Testis (tissue), 3 donors: ENCODE results near the gene HSPB2. TPM values are rescaled to one million over a fixed set of nuclear protein-coding genes. Genes with fewer than 3 reads are reported as not detected.

Experiments used
- DNase-seq: peaks from one replicate; pipeline ENCODE4 v3.0.0-alpha.2; 2019
- H3K27ac ChIP-seq, 2 donors: fragments of 200-600 bp; sonication (generic); one replicate each; pipeline ENCODE4 v1.5.1; 2019
- H3K27me3 ChIP-seq: fragments of 200-600 bp; sonication (generic); one replicate; pipeline ENCODE4 v1.5.1; 2019
- H3K36me3 ChIP-seq: fragments of 200-600 bp; sonication (generic); one replicate; pipeline ENCODE4 v1.5.1; 2017; ENCODE audit warnings: low read depth; ENCODE audit errors: missing control alignments
- H3K4me1 ChIP-seq: fragments of 200-600 bp; sonication (generic); one replicate; pipeline ENCODE4 v1.5.1; 2019
- H3K4me3 ChIP-seq, 2 donors: fragments of 200-600 bp; sonication (generic); one replicate each; pipeline ENCODE4 v1.5.1; 2017 to 2019
- H3K9me3 ChIP-seq: fragments of 200-600 bp; sonication (generic); one replicate; pipeline ENCODE4 v1.5.1; 2017
- CTCF ChIP-seq, 3 experiments: fragments of 450-650 bp in 2 of 3; fragments of 200-600 bp in 1 of 3; sonication (generic) in 1 of 3; IDR thresholded peaks; one replicate each; pipeline ENCODE4 v1.5.1; 2016 to 2019; ENCODE audit warnings: antibody characterized with exemption in 3 of 3, mild to moderate bottlenecking in 2 of 3, moderate library complexity in 1 of 3
- POLR2A ChIP-seq: fragments of 450-650 bp; IDR thresholded peaks from one replicate; pipeline ENCODE4 v1.6.1; 2017; ENCODE audit warnings: antibody characterized with exemption, mild to moderate bottlenecking, moderate library complexity
- WGBS, 2 donors: methylation state at CpG; one replicate each; pipeline ENCODE4 v1.1.5; 2018; 5-methylcytosine and 5-hydroxymethylcytosine counted together
- intact Hi-C: fragments of 100-400 bp; cut with DNase I; formaldehyde crosslinking; loops from one replicate; pipeline ENCODE4 v1.15.1; 2023; ENCODE audit warnings: low total_unique reads
- polyA plus RNA-seq: library from polyadenylated mRNA; stranded (reverse); fragments of 350-450 nt; fragmentation: Illumina TruSeq; extraction: RNeasy Lipid Tissue Mini Kit (QIAGEN cat#74804); gene quantifications from one replicate; pipeline ENCODE4 v1.2.3, GENCODE V29; 2014; ENCODE audit warnings: low read depth, low replicate concordance; ENCODE audit not compliant: insufficient read depth
- total RNA-seq, 2 donors: library from RNA; depleted of rRNA; stranded (reverse); fragments of >200 nt; gene quantifications; one replicate each; pipeline ENCODE4 v1.2.3, GENCODE V29; 2016

Gene HSPB2
- total and polyA plus RNA-seq, 3 donors from 2014 or later = 6.0 TPM; not detected in 2

DNA sequence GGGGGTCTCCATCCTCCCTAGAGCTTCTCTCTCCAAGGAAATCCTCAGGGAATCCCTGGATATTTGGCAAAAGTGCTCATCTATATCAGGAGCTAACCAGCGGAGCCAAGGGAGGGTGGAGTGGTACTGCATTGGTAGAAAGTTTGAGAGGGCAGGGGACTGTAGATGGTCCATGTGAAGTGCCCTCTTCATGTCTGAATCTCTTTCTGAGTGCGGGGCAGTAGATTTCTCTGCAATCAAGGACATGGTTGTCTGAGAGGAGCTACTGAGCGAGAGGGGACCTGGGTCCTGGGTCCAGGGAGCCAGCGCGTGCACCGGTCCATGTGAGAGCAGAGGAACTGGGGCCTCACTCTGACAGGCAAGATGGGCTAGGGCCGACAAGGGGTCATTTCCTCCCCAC lies 25.3 kb downstream of the HSPB2 start:
- 41 to 44% methylated on average over 7 of the region's 7 CpGs for WGBS, 2 donors

GRCh38 chr11:111938687-111939160 lies 26.2 kb downstream of the HSPB2 start:
- Histone ChIP-seq H3K9me3 (no peaks in the 10 kb centered on the region), H3K27me3 (no peaks in the 10 kb centered on the region), H3K27ac (no peak overlapping the region), H3K4me3 (no peak overlapping the region), H3K36me3 (no peaks in the 10 kb centered on the region), H3K4me1 (peaks cover 13% of the 10 kb centered on the region)
- intact Hi-C loops = loop anchor here (5.0 kb wide), 1 partner anchor 39 kb away; no protein-coding TSS in a partner anchor
- WGBS, 2 donors = 29 to 35% methylated on average over 7 of the region's 7 CpGs
- TF ChIP-seq CTCF (IDR thresholded peaks at IDR 0.05) (no peak), POLR2A (no peak)
- no peak for DNase-seq

More for the DNA sequence above, 25.3 kb downstream of the HSPB2 start:
- Histone ChIP-seq H3K9me3 (no peaks in the 10 kb centered on the region), H3K4me3 (peak overlapping the region in 1 of 2 donors; percentile 72), H3K36me3 (no peaks in the 10 kb centered on the region), H3K27me3 (no peaks in the 10 kb centered on the region), H3K4me1 (peaks cover 13% of the 10 kb centered on the region), H3K27ac (peak overlapping the region in 1 of 2 donors; percentile 61)
- intact Hi-C loops = loop anchor here (5.0 kb wide), 1 partner anchor 39 kb away; no protein-coding TSS in a partner anchor
- no peak for DNase-seq
- TF ChIP-seq POLR2A (no peak), CTCF (IDR thresholded peaks at IDR 0.05) (no peak)

DNA sequence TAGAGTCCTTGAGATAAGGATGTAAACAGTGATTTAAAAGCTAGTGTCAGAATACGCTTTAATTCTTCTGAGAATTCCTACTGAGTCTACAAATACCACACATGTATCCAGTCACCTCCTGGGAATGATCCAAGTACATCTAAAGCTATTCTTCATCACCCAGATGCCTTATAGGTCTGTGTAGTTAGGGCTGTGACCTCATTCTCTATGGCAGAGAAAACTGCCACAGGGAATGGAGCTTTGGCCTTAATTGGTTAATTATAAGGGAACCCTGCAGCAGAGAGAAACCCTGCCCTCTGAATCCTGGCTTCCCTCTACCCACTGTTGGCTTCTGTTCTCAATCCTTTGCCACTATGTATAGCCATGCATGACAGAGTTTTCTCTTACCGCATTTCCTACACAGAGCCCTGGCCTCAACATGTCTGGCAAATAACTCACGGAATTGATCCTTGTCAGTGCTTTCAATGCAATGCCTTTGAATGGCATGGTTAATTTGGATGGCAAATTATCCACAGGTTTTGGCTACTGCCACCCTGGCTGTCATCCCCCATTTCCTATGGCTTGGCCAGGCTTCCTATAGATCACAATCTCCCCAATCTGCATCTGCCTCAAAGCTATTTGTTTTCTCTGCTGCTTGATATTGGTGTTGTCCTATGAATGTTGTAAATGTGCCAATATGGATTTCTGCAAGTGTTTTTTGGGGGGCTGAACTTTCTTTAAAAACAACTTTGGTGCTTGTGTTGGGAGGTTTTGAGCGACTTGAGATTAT lies 27.5 kb downstream of the HSPB2 start:
- no peak overlapping the region for H3K27ac ChIP-seq
- 92 to 97% methylated on average over 4 of the region's 4 CpGs for WGBS, 2 donors

DNA sequence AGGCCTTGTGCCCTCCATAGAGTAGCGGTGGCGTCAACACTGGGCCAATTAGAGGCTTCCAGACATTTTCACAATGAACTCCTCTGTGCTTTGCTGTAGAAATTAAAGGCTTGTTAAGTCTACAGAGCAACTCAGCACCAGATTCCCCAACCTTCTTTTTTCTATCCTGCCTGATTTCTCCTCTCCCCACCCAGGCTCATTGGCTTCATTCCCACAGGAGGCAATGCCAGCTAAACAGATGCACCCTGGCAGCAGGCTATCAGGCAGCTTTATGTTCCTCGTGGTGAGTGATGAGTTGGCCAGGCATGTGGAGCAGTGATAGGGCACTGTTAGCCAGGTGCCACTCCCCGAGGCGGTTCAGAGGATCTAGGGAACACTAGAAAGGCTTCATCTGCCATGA lies 29.4 kb downstream of the HSPB2 start:
- DNase-seq = no peak
- intact Hi-C loops = no loop called here
- no peaks in the 10 kb centered on the region for H3K27me3 ChIP-seq
- H3K27ac ChIP-seq = no peak overlapping the region
- no peaks in the 10 kb centered on the region for H3K36me3 ChIP-seq
- WGBS, 2 donors = 81 to 87% methylated on average over 5 of the region's 5 CpGs
- TF ChIP-seq POLR2A (no peak), CTCF (IDR thresholded peaks at IDR 0.05) (no peak)
- no peak overlapping the region for H3K4me3 ChIP-seq
- H3K9me3 ChIP-seq = no peaks in the 10 kb centered on the region
- no peaks in the 10 kb centered on the region for H3K4me1 ChIP-seq

More for the DNA sequence above, 27.5 kb downstream of the HSPB2 start:
- no peak for TF ChIP-seq CTCF (IDR thresholded peaks at IDR 0.05)
- TF ChIP-seq POLR2A = no peak
- no peaks in the 10 kb centered on the region for H3K27me3 ChIP-seq
- H3K9me3 ChIP-seq = no peaks in the 10 kb centered on the region
- intact Hi-C loops = loop anchor here (5.0 kb wide), 1 partner anchor 37 kb away; no protein-coding TSS in a partner anchor
- H3K4me1 ChIP-seq = peaks cover 13% of the 10 kb centered on the region
- no peaks in the 10 kb centered on the region for H3K36me3 ChIP-seq
- no peak for DNase-seq
- H3K4me3 ChIP-seq = no peak overlapping the region
